GM11168 (cell line): Measurements from ENCODE around the gene CCNG2.

Source experiments
- in situ Hi-C: fragments of 300-500 bp; cut with MboI; formaldehyde crosslinking; loops from one replicate; pipeline ENCODE4 v1.12.0; 2022; ENCODE audit warnings: low sequenced_read_pairs; ENCODE audit not compliant: unreplicated experiment

The CCNG2 gene

GRCh38 chr4:77199701-77200100 lies 42.7 kb downstream of the CCNG2 start:
- in situ Hi-C loops: no loop called here

- in situ Hi-C loops: no loop called here
These were observed 44.3 kb downstream of the CCNG2 start for GRCh38 chr4:77201343-77201742.

DNA sequence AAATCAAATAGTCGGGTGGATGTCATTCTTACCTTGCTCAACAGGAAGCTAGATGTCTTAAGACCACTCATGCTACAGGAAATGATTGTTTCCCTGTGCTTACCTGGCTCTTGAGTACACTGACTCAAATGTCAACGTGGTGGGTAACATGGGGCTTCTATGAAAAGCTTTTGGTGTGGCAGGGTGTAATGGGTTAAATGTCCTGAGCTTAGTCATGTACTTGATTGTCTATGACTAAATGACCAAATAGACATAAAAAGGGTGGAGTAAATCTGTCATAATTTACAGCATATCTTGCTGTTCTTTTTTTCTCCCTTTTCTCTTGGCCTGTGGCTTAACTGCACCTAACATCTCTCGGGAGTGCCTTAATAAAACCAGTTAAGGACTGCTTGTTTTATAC lies 44.9 kb downstream of the CCNG2 start:
- in situ Hi-C loops: no loop called here

DNA sequence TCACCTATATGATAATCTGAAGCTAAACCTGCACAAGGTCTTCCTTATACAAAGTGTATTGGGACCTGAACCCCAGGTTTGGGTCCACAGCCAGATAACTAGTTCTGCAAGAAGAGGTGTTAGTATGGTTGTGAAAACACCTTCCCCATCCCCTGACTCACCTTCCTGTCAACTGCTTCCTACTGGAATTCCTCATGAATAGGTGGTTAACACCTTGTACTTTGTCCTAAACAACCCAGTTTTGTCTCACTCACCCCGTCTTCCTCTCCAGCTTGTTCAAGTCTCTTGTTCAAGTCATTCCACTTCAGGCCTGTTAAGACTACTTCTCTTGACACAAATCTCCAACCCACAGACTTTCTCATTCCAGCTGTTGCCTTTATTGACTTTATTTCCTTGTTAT lies 45.5 kb downstream of the CCNG2 start:
- in situ Hi-C loops: no loop called here

GRCh38 chr4:77203380-77204197 lies 46.6 kb downstream of the CCNG2 start:
- in situ Hi-C loops: no loop called here

GRCh38 chr4:77204621-77205020 lies 47.6 kb downstream of the CCNG2 start:
- in situ Hi-C loops: loop anchor here (5.0 kb wide), 1 partner anchor 107 kb away; no protein-coding TSS in a partner anchor

DNA sequence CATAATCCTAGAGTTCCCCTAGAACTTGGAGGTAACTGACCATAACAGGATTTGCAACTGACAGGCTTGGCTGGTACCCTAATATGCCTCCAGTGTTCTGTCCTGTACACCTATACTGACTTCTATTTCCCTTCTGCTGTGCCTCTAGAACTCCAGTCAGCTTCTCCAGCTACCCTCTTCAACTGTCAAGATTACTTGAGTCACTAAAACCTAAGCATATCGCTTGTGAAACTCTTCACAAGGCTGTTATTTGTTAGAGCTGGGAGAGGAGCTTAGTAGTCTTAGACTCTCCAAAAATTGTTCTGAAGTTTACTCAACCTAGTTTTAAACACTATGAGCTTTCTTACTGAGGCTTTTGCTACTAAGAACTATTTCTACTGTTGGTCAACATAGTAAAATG lies 52.0 kb downstream of the CCNG2 start:
- in situ Hi-C loops: loop anchor here (5.0 kb wide), 1 partner anchor 112 kb away; no protein-coding TSS in a partner anchor

GRCh38 chr4:77209936-77210335 lies 52.9 kb downstream of the CCNG2 start:
- in situ Hi-C loops: loop anchor here (5.0 kb wide), 1 partner anchor 113 kb away; no protein-coding TSS in a partner anchor

DNA sequence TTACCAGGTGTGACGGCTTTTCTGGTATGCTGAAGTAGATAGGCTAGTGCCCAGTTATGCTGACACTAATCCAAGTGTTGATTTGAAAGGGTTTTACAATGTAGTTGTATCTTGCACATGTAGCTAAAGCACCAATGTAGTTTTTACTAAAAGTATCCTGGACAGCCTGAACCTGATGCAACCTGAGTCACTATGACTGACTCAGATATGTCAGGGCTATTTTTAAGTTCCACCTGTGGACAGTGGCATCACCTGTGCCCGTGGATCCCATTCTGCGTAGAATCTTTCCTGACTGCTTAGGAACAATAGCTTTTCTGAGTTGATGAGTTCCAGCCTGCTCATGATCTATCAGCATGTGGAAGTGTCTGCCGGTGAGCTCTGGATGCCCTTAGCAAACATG lies 58.1 kb downstream of the CCNG2 start:
- in situ Hi-C loops: no loop called here

- in situ Hi-C loops: no loop called here
These were observed 60.5 kb downstream of the CCNG2 start for GRCh38 chr4:77217526-77217925.

DNA sequence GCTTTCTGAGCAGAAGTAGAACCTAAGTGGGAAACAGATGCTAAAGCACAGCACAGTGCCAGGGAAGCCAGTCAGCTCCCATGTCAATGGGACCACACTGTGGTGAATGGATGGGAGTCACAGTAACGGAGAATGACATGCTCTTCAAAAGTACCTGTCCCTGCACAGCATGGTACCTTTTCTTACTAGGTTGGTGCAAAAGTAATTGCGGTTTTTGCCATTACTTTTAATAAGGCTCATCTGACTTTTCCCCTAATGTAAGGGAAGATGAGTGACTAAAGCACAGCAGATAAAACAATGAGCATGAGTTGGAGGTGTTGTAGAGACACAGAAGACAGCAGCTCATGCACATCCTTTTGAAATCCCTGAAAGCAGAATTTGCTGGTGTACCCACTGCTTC lies 62.3 kb downstream of the CCNG2 start:
- in situ Hi-C loops: no loop called here
